Activated naive CD4-positive, alpha-beta T cell treated with anti-CD3 and anti-CD28 coated beads, Interleukin-2, amount 10 ng/mL, durations not matched to agents 7 days and 5 days (primary cell): Measurements from ENCODE around the gene AKIRIN2.
"Not testable (repeated sequence)": the region's sequence is repeated elsewhere in the genome, so short reads cannot be mapped to it uniquely, and the experiment has no call there.

Experiments
- CTCF ChIA-PET: fragments of 350-600 bp; sonication (Branson Sonifier 250); formaldehyde crosslinking; loops from one replicate; lab custom pipeline; 2021; ENCODE audit warnings: antibody characterized with exemption; lab: Charles Lee
- DNase-seq: peaks from one replicate; pipeline ENCODE4 v3.0.0-alpha.2; 2020
- H3K27ac Mint-ChIP-seq: one replicate; pipeline ENCODE4 v1.8.0; 2021; ENCODE audit warnings: mild to moderate bottlenecking, moderate library complexity, mixed read lengths
- H3K27me3 Mint-ChIP-seq: one replicate; pipeline ENCODE4 v1.8.0; 2021; ENCODE audit warnings: mild to moderate bottlenecking, mixed read lengths
- H3K36me3 Mint-ChIP-seq: one replicate; pipeline ENCODE4 v1.8.0; 2021; ENCODE audit warnings: mixed read lengths
- H3K4me1 Mint-ChIP-seq: one replicate; pipeline ENCODE4 v1.8.0; 2021; ENCODE audit warnings: mixed read lengths
- H3K4me3 Mint-ChIP-seq: one replicate; pipeline ENCODE4 v1.8.0; 2021; ENCODE audit warnings: mild to moderate bottlenecking, moderate library complexity, mixed read lengths
- H3K9me3 Mint-ChIP-seq: one replicate; pipeline ENCODE4 v1.8.0; 2021; ENCODE audit warnings: mixed read lengths

The AKIRIN2 gene

DNA sequence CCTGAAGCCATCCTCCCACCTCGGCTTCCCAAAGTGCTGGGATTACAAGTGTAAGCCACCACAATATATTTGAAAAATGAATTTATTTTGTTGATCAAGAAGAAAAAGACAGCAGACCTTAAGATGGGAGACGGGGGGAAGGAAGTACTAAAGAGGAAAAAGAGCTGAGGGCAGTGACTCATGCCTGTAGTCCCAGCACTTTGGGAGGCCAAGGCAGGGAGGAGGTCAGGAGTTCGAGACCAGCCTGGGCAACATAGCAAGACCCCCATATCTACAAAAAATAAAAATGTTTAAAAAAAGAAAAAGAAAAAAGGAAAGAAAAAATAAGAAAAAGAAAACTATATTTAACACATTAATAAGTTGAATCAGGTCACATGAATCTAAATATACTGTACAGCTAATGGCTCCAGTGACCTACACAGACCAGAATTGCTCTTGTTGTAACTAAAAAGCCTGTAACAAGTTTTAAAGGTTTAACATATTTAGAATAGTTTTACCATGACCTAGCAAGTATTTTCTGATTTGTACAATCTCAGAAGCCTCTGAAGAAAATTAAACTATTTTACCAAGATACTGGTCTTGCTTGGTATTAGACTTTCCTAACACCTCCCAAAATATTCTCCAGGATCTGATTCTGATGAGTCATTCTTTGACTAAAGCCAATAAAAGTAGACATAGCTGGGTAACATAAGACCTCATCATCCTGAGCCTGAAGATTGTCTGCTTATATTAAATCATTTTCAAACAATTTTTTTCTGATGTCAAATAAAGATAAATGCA is 4.3 kb upstream of the AKIRIN2 start:
- no peak overlapping the region for H3K4me3 Mint-ChIP-seq
- CTCF ChIA-PET, result interaction anchor here (0.7 to 1.1 kb wide), 2 partner anchors 8 to 129 kb away, joined by 3 to 4 read pairs; no protein-coding TSS in a partner anchor
- no peak overlapping the region for H3K27ac Mint-ChIP-seq
- no peaks in the 10 kb centered on the region for H3K27me3 Mint-ChIP-seq
- H3K9me3 Mint-ChIP-seq, result no peaks in the 10 kb centered on the region
- H3K36me3 Mint-ChIP-seq, result no peaks in the 10 kb centered on the region
- peaks cover 18% of the 10 kb centered on the region for H3K4me1 Mint-ChIP-seq
- DNase-seq, result no peak

GRCh38 chr6:87705070-87705691 is 3.1 kb upstream of the AKIRIN2 start:
- no peaks in the 10 kb centered on the region for H3K9me3 Mint-ChIP-seq
- CTCF ChIA-PET, result interaction anchor here (1.1 kb wide), 1 partner anchor 9 kb away, joined by 4 read pairs; no protein-coding TSS in a partner anchor
- H3K4me1 Mint-ChIP-seq, result peaks cover 18% of the 10 kb centered on the region
- no peak overlapping the region for H3K27ac Mint-ChIP-seq
- no peaks in the 10 kb centered on the region for H3K27me3 Mint-ChIP-seq
- no peak overlapping the region for H3K4me3 Mint-ChIP-seq
- no peak for DNase-seq
- H3K36me3 Mint-ChIP-seq, result peaks cover 10% of the 10 kb centered on the region

- peaks cover 32% of the 10 kb centered on the region for H3K4me1 Mint-ChIP-seq
- CTCF ChIA-PET, result interaction anchor here (0.7 kb wide), 1 partner anchor 30 kb away, joined by 3 read pairs; no protein-coding TSS in a partner anchor
Observed at GRCh38 chr6:87703039-87703438, 1.0 kb upstream of the AKIRIN2 start.

GRCh38 chr6:87702589-87702945 is 534 bp upstream of the AKIRIN2 start:
- Mint-ChIP-seq H3K27me3 (no peaks in the 10 kb centered on the region), H3K36me3 (peaks cover 20% of the 10 kb centered on the region), H3K9me3 (no peaks in the 10 kb centered on the region), H3K4me3 (peak overlapping the region; percentile 90), H3K4me1 (peaks cover 36% of the 10 kb centered on the region), H3K27ac (peak overlapping the region; percentile 91)
- no peak for DNase-seq
- CTCF ChIA-PET, result interaction anchor here (0.7 kb wide), 1 partner anchor 30 kb away, joined by 3 read pairs; no protein-coding TSS in a partner anchor

More at GRCh38 chr6:87703039-87703438, 1.0 kb upstream of the AKIRIN2 start:
- peaks cover 17% of the 10 kb centered on the region for H3K36me3 Mint-ChIP-seq
- not testable (repeated sequence) for H3K27me3 Mint-ChIP-seq, H3K9me3 Mint-ChIP-seq, DNase-seq
- peak overlapping the region; percentile 91 for H3K27ac Mint-ChIP-seq
- H3K4me3 Mint-ChIP-seq, result peak overlapping the region; percentile 90

DNA sequence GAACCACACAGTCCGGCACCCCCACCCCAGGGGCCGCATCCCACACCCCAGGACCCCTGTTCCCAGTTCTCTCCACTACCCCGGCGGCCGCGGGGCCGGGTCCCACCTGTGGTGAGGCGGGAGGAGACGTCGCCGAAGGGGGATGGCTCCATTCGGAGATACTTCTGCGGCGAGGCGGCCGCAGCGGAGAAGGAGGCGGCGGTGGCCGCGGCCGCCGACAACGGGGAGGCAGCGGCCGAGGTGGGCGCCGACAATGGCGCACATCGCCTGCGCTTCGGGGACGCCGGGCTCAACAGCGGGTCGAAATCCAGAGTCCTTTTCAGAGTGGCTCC is 723 bp downstream of the AKIRIN2 start:
- Mint-ChIP-seq H3K4me1 (peaks cover 41% of the 10 kb centered on the region), H3K9me3 (no peaks in the 10 kb centered on the region), H3K4me3 (peak overlapping the region; percentile 90), H3K27me3 (no peaks in the 10 kb centered on the region), H3K36me3 (peaks cover 22% of the 10 kb centered on the region), H3K27ac (peak overlapping the region; percentile 91)
- peak; percentile 48 for DNase-seq
- CTCF ChIA-PET, result interaction anchor here (0.6 kb wide), 1 partner anchor 33 kb away, joined by 3 read pairs; no protein-coding TSS in a partner anchor

DNA sequence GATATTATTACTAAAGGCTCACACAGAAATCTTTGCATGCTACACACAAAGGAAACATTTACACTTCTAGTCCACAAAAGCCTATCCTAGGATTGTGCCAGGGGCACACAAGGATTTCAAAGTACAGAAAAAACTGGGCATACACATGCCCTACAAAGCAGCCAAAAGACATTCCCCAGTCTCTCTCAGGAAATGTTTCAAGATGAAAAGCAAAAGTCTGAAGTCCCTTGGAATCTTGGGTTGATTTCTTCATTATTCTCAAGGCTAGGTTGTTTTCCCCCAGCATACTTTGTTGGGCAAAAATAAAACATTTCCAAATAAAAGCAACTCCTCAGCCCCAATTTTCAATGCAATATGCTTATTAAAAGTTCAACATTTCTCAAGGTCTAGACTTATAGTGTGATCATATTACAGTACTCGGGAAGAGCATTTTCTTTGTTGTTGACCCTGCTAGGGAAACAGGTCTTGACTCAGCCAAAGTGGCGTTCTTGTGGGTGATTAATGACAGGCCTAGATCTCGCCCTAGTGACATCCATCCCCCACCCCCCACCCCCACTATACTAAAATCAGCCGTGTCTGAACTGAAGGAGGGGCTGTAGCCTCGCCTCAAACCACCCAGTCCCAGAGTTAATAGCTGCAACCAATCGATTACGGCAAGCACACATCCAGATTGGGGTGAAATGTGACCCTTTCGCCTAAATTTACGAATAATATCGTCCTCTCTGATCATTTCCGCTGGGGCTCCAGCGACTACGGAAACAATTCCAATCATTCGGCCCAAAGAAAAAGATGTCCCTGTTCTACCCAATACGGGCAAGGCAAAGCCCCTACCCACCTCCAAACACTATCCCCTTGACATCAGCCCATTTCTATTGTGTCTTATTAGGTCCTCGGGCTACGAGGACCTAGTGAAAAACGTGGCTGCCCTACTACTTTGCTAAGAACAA is 1.4 kb downstream of the AKIRIN2 start:
- CTCF ChIA-PET, result interaction anchor here (0.6 to 0.9 kb wide), 3 partner anchors 32 to 131 kb away, joined by 3 to 4 read pairs (median 3); no protein-coding TSS in a partner anchor
- no peaks in the 10 kb centered on the region for H3K9me3 Mint-ChIP-seq
- H3K4me3 Mint-ChIP-seq, result peak overlapping the region; percentile 90
- H3K36me3 Mint-ChIP-seq, result peaks cover 22% of the 10 kb centered on the region
- peak; percentile 36 for DNase-seq
- H3K27me3 Mint-ChIP-seq, result no peaks in the 10 kb centered on the region
- peak overlapping the region; percentile 91 for H3K27ac Mint-ChIP-seq
- peaks cover 48% of the 10 kb centered on the region for H3K4me1 Mint-ChIP-seq

DNA sequence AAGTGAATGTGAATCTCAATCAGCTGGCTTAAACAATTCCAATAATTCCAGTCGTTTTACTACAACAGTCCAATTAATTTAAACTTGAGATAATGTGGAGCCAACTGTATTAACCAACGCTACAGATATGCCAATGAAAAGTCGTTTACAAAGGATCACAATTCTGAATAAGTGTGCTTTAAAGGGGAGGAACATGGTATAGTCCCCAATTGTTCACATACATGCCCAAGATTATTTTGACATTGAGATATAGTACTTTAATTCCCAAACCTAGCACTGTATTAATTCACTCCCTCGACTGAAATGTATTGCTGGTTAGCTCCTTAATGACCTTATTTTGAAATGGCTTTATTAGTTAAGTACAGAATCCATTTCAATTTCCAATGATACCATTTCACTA is 2.5 kb downstream of the AKIRIN2 start:
- Mint-ChIP-seq H3K9me3 (no peaks in the 10 kb centered on the region), H3K27ac (peak overlapping the region; percentile 75), H3K4me1 (peaks cover 48% of the 10 kb centered on the region), H3K36me3 (peaks cover 25% of the 10 kb centered on the region), H3K27me3 (no peaks in the 10 kb centered on the region), H3K4me3 (peak overlapping the region; percentile 90)
- DNase-seq, result no peak
- CTCF ChIA-PET, result interaction anchor here (0.7 to 0.9 kb wide), 2 partner anchors 90 to 133 kb away, joined by 3 to 4 read pairs; no protein-coding TSS in a partner anchor

- H3K36me3 Mint-ChIP-seq, result peaks cover 28% of the 10 kb centered on the region
- H3K27me3 Mint-ChIP-seq, result no peaks in the 10 kb centered on the region
- H3K4me1 Mint-ChIP-seq, result peaks cover 57% of the 10 kb centered on the region
- peak overlapping the region; percentile 90 for H3K4me3 Mint-ChIP-seq
- peak overlapping the region; percentile 75 for H3K27ac Mint-ChIP-seq
- no peaks in the 10 kb centered on the region for H3K9me3 Mint-ChIP-seq
- no peak for DNase-seq
- CTCF ChIA-PET, result interaction anchor here (0.7 kb wide), 1 partner anchor 227 kb away, joined by 3 read pairs; no protein-coding TSS in a partner anchor
Observed at GRCh38 chr6:87698547-87699006, 3.5 kb downstream of the AKIRIN2 start.

DNA sequence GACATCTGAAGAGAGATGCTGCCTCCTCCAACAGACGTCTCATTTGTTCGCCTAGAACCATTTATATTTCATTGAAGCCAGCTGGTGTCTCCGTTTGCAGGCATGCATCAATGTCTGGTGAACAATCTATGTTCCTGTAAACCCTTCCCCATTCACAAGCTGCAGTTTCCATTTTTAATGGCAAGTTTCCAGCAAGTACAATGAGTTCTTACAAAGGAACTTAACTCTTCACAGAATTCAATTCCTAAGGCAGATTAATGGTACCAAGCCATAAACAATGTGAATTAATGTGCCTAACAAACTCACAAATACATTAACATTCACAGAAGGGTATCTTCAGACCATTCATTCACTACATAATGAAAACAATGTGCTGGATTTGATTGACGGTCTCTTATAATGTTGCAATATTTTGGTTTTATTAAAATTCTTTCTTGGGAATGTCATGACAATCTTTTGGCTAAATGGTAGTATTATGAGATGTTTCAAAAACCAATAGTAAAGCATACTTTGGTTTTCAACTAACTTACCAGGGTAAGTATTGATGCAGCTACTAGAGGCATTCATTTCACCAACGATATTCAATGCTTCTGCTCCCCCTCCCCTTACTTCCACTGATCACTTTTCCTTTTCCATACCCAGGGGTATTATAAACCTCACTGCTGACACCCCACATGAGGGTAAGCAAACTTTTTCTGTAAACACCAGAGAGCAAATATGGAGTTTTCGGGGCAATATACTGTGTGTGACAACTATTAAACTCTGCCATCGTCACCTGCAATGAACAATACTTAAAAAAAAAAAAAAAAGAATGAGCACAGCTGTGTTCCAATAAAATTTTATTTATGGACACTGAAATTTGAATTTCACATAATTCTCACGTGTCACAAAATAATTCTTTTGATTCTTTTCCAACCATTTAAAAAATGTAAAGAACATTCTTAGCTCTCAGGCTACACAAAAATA is 4.2 kb downstream of the AKIRIN2 start:
- no peaks in the 10 kb centered on the region for H3K27me3 Mint-ChIP-seq
- no peaks in the 10 kb centered on the region for H3K9me3 Mint-ChIP-seq
- H3K27ac Mint-ChIP-seq, result peak overlapping the region; percentile 75
- peaks cover 59% of the 10 kb centered on the region for H3K4me1 Mint-ChIP-seq
- CTCF ChIA-PET, result interaction anchor here (0.7 to 0.9 kb wide), 2 partner anchors 25 to 226 kb away, joined by 3 read pairs; no protein-coding TSS in a partner anchor
- H3K4me3 Mint-ChIP-seq, result peak overlapping the region; percentile 90
- peaks cover 28% of the 10 kb centered on the region for H3K36me3 Mint-ChIP-seq
- DNase-seq, result no peak

GRCh38 chr6:87696817-87697216 is 5.2 kb downstream of the AKIRIN2 start:
- H3K27ac Mint-ChIP-seq, CTCF ChIA-PET: not testable (repeated sequence)

GRCh38 chr6:87692086-87692485 is 9.9 kb downstream of the AKIRIN2 start:
- Mint-ChIP-seq H3K4me1 (peaks cover 41% of the 10 kb centered on the region), H3K27ac (no peak overlapping the region)
- CTCF ChIA-PET, result no interaction called here

More at GRCh38 chr6:87696817-87697216, 5.2 kb downstream of the AKIRIN2 start:
- Mint-ChIP-seq H3K36me3 (peaks cover 28% of the 10 kb centered on the region), H3K4me1 (peaks cover 57% of the 10 kb centered on the region)
- H3K27me3 Mint-ChIP-seq, H3K4me3 Mint-ChIP-seq, DNase-seq, H3K9me3 Mint-ChIP-seq: not testable (repeated sequence)

DNA sequence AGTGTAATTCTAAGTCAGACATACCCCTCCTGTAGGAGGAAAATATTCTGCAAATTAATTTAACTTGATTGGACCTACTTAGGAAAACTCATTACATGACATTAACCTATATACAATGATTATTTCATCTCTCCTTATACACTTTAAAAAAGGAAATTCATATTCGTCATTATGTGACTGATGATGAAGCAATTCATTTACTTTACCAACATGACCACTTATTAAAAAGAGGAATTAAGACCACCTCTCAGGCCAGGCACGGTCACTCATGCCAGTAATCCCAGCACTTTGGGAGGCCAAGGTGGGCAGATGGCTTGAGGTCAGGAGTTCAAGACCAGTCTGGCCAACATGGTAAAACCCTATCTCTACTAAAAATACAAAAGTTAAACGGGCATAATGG is 11.6 kb downstream of the AKIRIN2 start:
- no peak for DNase-seq
- peaks cover 30% of the 10 kb centered on the region for H3K36me3 Mint-ChIP-seq
- no peak overlapping the region for H3K4me3 Mint-ChIP-seq
- H3K9me3 Mint-ChIP-seq, result no peaks in the 10 kb centered on the region
- no peaks in the 10 kb centered on the region for H3K27me3 Mint-ChIP-seq
- H3K27ac Mint-ChIP-seq, result no peak overlapping the region
- CTCF ChIA-PET, result no interaction called here
- peaks cover 39% of the 10 kb centered on the region for H3K4me1 Mint-ChIP-seq

More at GRCh38 chr6:87692086-87692485, 9.9 kb downstream of the AKIRIN2 start:
- Mint-ChIP-seq H3K27me3 (no peaks in the 10 kb centered on the region), H3K36me3 (peaks cover 20% of the 10 kb centered on the region), H3K4me3 (no peak overlapping the region), H3K9me3 (no peaks in the 10 kb centered on the region)
- no peak for DNase-seq
